Neuronal stem cell (in vitro differentiated cells): ENCODE measurements around the gene LRRN1.

Experiments used
- DNase-seq: peaks from one replicate; pipeline ENCODE4 v3.0.0-alpha.2; 2013; ENCODE audit warnings: low spot score
- H2AFZ ChIP-seq: one replicate; pipeline ENCODE4 v1.6.1; 2013; ENCODE audit warnings: mild to moderate bottlenecking, low read length, inconsistent platforms
- H2AK5ac ChIP-seq: 2 replicates; pipeline ENCODE4 v1.6.1; 2013; ENCODE audit warnings: low read depth, mild to moderate bottlenecking, inconsistent platforms, low read length, moderate library complexity, mixed read lengths
- H2BK120ac ChIP-seq: 2 replicates; pipeline ENCODE4 v1.6.1; 2013; ENCODE audit warnings: low read depth, mild to moderate bottlenecking, inconsistent platforms, low read length, moderate library complexity, mixed read lengths
- H2BK12ac ChIP-seq: one replicate; pipeline ENCODE4 v1.6.1; 2013; ENCODE audit warnings: low read length, inconsistent platforms
- H2BK15ac ChIP-seq: 2 replicates; pipeline ENCODE4 v1.6.1; 2013; ENCODE audit warnings: mild to moderate bottlenecking, low read length, inconsistent platforms, mixed read lengths
- H2BK5ac ChIP-seq: one replicate; pipeline ENCODE4 v1.6.1; 2013; ENCODE audit warnings: inconsistent platforms, mild to moderate bottlenecking, low read length, moderate library complexity
- H3K14ac ChIP-seq: one replicate; pipeline ENCODE4 v1.6.1; 2013; ENCODE audit warnings: low read length, inconsistent platforms
- H3K18ac ChIP-seq: 2 replicates; pipeline ENCODE4 v1.6.1; 2013; ENCODE audit warnings: low read length, inconsistent platforms
- H3K23ac ChIP-seq: 2 replicates; pipeline ENCODE4 v1.6.1; 2013; ENCODE audit warnings: low read depth, mild to moderate bottlenecking, mixed read lengths, low read length, inconsistent platforms; ENCODE audit not compliant: poor library complexity
- H3K27ac ChIP-seq: replicated peaks from 3 replicates; pipeline ENCODE4 v1.5.1; 2013; ENCODE audit warnings: low read length, inconsistent platforms
- H3K27me3 ChIP-seq, 3 experiments: 2 replicates each; pipeline ENCODE4 v1.6.1; 2013; ENCODE audit warnings: low read length in 3 of 3, mild to moderate bottlenecking in 2 of 3, inconsistent platforms in 1 of 3, low read depth in 1 of 3, mixed read lengths in 1 of 3, moderate library complexity in 1 of 3; ENCODE audit not compliant: control insufficient read depth in 3 of 3, insufficient read depth in 3 of 3
- H3K36me3 ChIP-seq, 2 donors: replicated peaks in 1 of 2; 2 replicates each; pipeline ENCODE4 v1.6.1; 2013; ENCODE audit warnings: low read length in 2 of 2; ENCODE audit not compliant: control insufficient read depth in 2 of 2, insufficient read depth in 2 of 2
- H3K4ac ChIP-seq: 2 replicates; pipeline ENCODE4 v1.6.1; 2013; ENCODE audit warnings: inconsistent platforms, mild to moderate bottlenecking, low read length, moderate library complexity
- H3K4me1 ChIP-seq, 2 donors: 1 replicate in 1 of 2; 2 replicates in 1 of 2; pipeline ENCODE4 v1.6.1; 2013; ENCODE audit warnings: low read length in 2 of 2, low read depth in 1 of 2; ENCODE audit not compliant: control insufficient read depth in 2 of 2, insufficient read depth in 1 of 2
- H3K4me2 ChIP-seq: one replicate; pipeline ENCODE4 v1.6.1; 2013; ENCODE audit warnings: mild to moderate bottlenecking, low read length, inconsistent platforms; ENCODE audit not compliant: insufficient read depth, poor library complexity, severe bottlenecking
- H3K4me3 ChIP-seq, 2 donors: 2 replicates each; pipeline ENCODE4 v1.5.1; 2013; ENCODE audit warnings: low read length in 2 of 2, mild to moderate bottlenecking in 2 of 2, inconsistent platforms in 1 of 2, moderate library complexity in 1 of 2
- H3K79me1 ChIP-seq: one replicate; pipeline ENCODE4 v1.6.1; 2013; ENCODE audit warnings: low read depth, mild to moderate bottlenecking, inconsistent platforms, low read length, moderate library complexity
- H3K9ac ChIP-seq: one replicate; pipeline ENCODE4 v1.6.1; 2013; ENCODE audit warnings: mild to moderate bottlenecking, low read depth, low read length, inconsistent platforms; ENCODE audit not compliant: poor library complexity
- H3K9me3 ChIP-seq, 2 donors: replicated peaks in 1 of 2; 2 replicates each; pipeline versions ENCODE3 to v1.6.1; 2013; ENCODE audit warnings: low read length in 2 of 2, mild to moderate bottlenecking in 2 of 2, inconsistent platforms in 1 of 2, low read depth in 1 of 2, mixed read lengths in 1 of 2, moderate library complexity in 1 of 2; ENCODE audit not compliant: control insufficient read depth in 2 of 2, insufficient read depth in 1 of 2
- H4K8ac ChIP-seq: one replicate; pipeline ENCODE4 v1.6.1; 2013; ENCODE audit warnings: low read depth, mild to moderate bottlenecking, inconsistent platforms, low read length, moderate library complexity
- H4K91ac ChIP-seq: one replicate; pipeline ENCODE4 v1.6.1; 2013; ENCODE audit warnings: low read length, low read depth, mild to moderate bottlenecking, inconsistent platforms; ENCODE audit not compliant: poor library complexity
- WGBS, 2 donors: extraction: QIAGEN DNeasy Blood & Tissue Kit; methylation state at CpG; one replicate each; pipeline ENCODE4 v1.1.7; 2013; ENCODE audit warnings: missing lambda C conversion rate in 2 of 2, mixed read lengths in 1 of 2; ENCODE audit not compliant: insufficient read length in 2 of 2, insufficient replicate concordance in 1 of 2; ENCODE audit errors: extremely low coverage in 2 of 2; 5-methylcytosine and 5-hydroxymethylcytosine counted together

Gene LRRN1

GRCh38 chr3:3851621-3852323 lies 52.5 kb downstream of the LRRN1 start:
- no CpG with 5 or more reads among the region's 4 CpGs for WGBS, 2 donors

GRCh38 chr3:3853544-3853943 lies 54.3 kb downstream of the LRRN1 start:
- Histone ChIP-seq H3K9ac (no peak overlapping the region), H2BK120ac (no peak overlapping the region), H2AFZ (no peak overlapping the region), H3K14ac (no peak overlapping the region), H3K9me3 (no peaks in the 10 kb centered on the region), H3K4ac (no peak overlapping the region), H2BK12ac (no peak overlapping the region), H3K4me2 (no peak overlapping the region), H2BK15ac (no peak overlapping the region), H3K27ac (no peak overlapping the region), H4K8ac (no peak overlapping the region), H3K27me3 (no peaks in the 10 kb centered on the region), H2BK5ac (no peak overlapping the region), H2AK5ac (no peak overlapping the region), H3K36me3 (peaks cover 0 to 54% of the 10 kb centered on the region in 2 donors), H3K79me1 (no peaks in the 10 kb centered on the region), H4K91ac (no peak overlapping the region), H3K23ac (no peak overlapping the region), H3K18ac (no peak overlapping the region), H3K4me3 (no peak overlapping the region), H3K4me1 (peaks cover 0 to 7% of the 10 kb centered on the region in 2 donors)
- no peak for DNase-seq
- no CpG with 5 or more reads among the region's 1 CpG for WGBS, 2 donors

More at GRCh38 chr3:3851621-3852323, 52.5 kb downstream of the LRRN1 start:
- H3K9ac ChIP-seq: no peak overlapping the region
- H2AK5ac ChIP-seq: no peak overlapping the region
- H3K36me3 ChIP-seq: peaks cover 0 to 68% of the 10 kb centered on the region in 2 donors
- no peak overlapping the region for H3K27ac ChIP-seq
- no peak overlapping the region for H4K91ac ChIP-seq
- H3K79me1 ChIP-seq: no peaks in the 10 kb centered on the region
- H2BK5ac ChIP-seq: no peak overlapping the region
- no peak overlapping the region for H2BK15ac ChIP-seq
- no peak overlapping the region for H3K4ac ChIP-seq
- no peak overlapping the region for H3K14ac ChIP-seq
- no peaks in the 10 kb centered on the region for H3K27me3 ChIP-seq
- no peak overlapping the region for H2BK120ac ChIP-seq
- no peak overlapping the region for H3K18ac ChIP-seq
- no peak for DNase-seq
- no peaks in the 10 kb centered on the region for H3K9me3 ChIP-seq
- H3K4me3 ChIP-seq: no peak overlapping the region
- no peak overlapping the region for H2AFZ ChIP-seq
- H4K8ac ChIP-seq: no peak overlapping the region
- no peak overlapping the region for H3K4me2 ChIP-seq
- peaks cover 0 to 7% of the 10 kb centered on the region in 2 donors for H3K4me1 ChIP-seq
- no peak overlapping the region for H2BK12ac ChIP-seq
- no peak overlapping the region for H3K23ac ChIP-seq

GRCh38 chr3:3855056-3855455 lies 55.8 kb downstream of the LRRN1 start:
- no peak overlapping the region for H2BK15ac ChIP-seq
- H3K9me3 ChIP-seq: no peaks in the 10 kb centered on the region
- H3K27ac ChIP-seq: no peak overlapping the region
- H3K9ac ChIP-seq: no peak overlapping the region
- H3K18ac ChIP-seq: no peak overlapping the region
- no peak overlapping the region for H2BK5ac ChIP-seq
- H3K4me3 ChIP-seq: no peak overlapping the region
- no peaks in the 10 kb centered on the region for H3K79me1 ChIP-seq
- no peak overlapping the region for H4K91ac ChIP-seq
- no peak overlapping the region for H3K4ac ChIP-seq
- no peak overlapping the region for H3K14ac ChIP-seq
- DNase-seq: no peak
- H3K4me2 ChIP-seq: no peak overlapping the region
- no peak overlapping the region for H4K8ac ChIP-seq
- H2AK5ac ChIP-seq: no peak overlapping the region
- H3K27me3 ChIP-seq: no peaks in the 10 kb centered on the region
- no peak overlapping the region for H2BK120ac ChIP-seq
- peaks cover 0 to 39% of the 10 kb centered on the region in 2 donors for H3K36me3 ChIP-seq
- H2BK12ac ChIP-seq: no peak overlapping the region
- no peak overlapping the region for H3K23ac ChIP-seq
- no peak overlapping the region for H2AFZ ChIP-seq
- H3K4me1 ChIP-seq: peaks cover 0 to 7% of the 10 kb centered on the region in 2 donors

GRCh38 chr3:3860235-3860634 lies 61.0 kb downstream of the LRRN1 start:
- H3K4me1 ChIP-seq: no peaks in the 10 kb centered on the region
- no peak for DNase-seq
- H3K14ac ChIP-seq: no peak overlapping the region
- no peak overlapping the region for H4K91ac ChIP-seq
- no peak overlapping the region for H2AK5ac ChIP-seq
- no peak overlapping the region for H2BK120ac ChIP-seq
- no peak overlapping the region for H2BK5ac ChIP-seq
- H2AFZ ChIP-seq: no peak overlapping the region
- no peak overlapping the region for H3K9ac ChIP-seq
- no peaks in the 10 kb centered on the region for H3K27me3 ChIP-seq
- H4K8ac ChIP-seq: no peak overlapping the region
- WGBS, 2 donors: no CpG with 5 or more reads among the region's 2 CpGs
- no peak overlapping the region for H3K4me2 ChIP-seq
- no peak overlapping the region for H3K18ac ChIP-seq
- no peak overlapping the region for H2BK15ac ChIP-seq
- no peak overlapping the region for H3K27ac ChIP-seq
- no peak overlapping the region for H3K4me3 ChIP-seq
- peaks cover 4 to 13% of the 10 kb centered on the region in 2 donors for H3K9me3 ChIP-seq
- no peak overlapping the region for H3K4ac ChIP-seq
- H3K36me3 ChIP-seq: peaks cover 2 to 10% of the 10 kb centered on the region in 2 donors
- no peaks in the 10 kb centered on the region for H3K79me1 ChIP-seq
- no peak overlapping the region for H2BK12ac ChIP-seq
- no peak overlapping the region for H3K23ac ChIP-seq
